GM21786 (cell line): ENCODE data around the gene CFL1.
"Not testable (repeated sequence)": the region's sequence is repeated elsewhere in the genome, so short reads cannot be mapped to it uniquely, and the experiment has no call there.

ENCODE experiments used
- ATAC-seq: cut with Tn5 transposase; IDR thresholded peaks from one replicate; pipeline ENCODE4 v1.9.1; 2021; ENCODE audit not compliant: unreplicated experiment

The CFL1 gene

DNA sequence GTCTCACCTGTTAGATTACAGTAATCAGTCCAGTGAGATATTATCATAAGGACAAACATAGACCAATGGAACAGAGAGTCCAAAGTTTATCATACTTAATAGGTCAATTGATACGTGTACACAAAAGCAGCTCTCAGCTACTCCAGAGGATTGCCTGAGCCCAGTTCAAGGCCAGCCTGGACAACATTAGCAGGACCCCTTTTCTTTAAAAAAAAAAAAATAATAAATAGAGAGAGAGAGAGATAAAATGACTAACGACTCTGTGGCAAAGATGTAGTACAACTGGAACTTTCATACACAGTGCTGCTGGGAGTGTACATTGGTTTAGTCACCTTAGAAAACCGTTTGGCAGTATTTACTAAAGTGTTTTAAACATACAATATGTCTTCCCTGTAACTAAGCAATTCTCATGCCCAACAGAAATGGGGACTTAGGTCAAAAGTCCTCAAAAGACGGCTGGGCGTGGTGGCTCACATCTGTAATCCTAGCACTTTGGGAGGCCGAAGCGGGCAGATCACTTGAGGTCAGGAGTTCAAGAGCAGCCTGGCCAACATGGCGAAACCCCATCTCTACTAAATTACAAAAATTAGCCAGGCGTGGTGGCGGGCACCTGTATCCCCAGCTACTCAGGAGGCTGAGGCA lies 13.6 kb downstream of the CFL1 start:
- ATAC-seq, result no peak

DNA sequence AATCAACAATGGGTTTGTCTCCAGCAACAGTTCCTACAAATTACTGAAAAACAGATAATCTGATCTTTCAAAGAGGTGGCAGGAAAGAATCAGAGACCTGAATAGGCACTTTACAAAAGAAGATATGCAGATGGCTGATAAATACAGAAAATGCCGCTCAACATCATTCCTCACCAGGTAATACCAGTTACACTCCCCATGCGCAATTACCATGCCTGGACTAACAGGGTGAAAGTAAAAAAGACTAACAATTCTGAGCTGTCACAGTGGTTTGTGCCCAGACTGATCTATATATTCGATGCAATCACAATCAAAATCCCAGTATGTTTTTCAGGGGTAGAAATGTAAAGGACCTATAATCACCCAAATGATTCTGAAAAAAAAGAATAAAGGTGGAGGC lies 14.2 kb downstream of the CFL1 start:
- ATAC-seq, result no peak

GRCh38 chr11:65842144-65842543 lies 15.8 kb downstream of the CFL1 start:
- no peak for ATAC-seq

DNA sequence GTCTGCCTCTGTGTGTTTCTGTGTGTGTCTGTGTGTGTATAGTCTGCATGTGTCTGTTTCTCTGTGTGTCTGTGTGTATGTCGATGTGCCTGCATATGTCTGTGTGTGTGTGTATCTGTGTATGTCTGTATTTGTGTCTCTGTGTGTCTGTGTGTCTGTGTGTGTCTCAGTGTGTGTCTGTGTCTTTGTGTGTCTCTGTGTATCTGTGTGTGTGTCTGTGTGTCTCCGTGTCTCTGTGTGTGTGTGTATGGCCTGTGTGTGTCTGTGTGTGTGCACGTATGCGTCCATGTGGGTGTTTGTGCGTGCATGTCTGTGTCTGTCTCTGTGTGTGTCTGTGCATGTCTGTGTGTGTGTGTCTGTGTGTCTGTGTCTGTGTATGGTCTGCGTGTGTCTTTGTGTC lies 23.8 kb downstream of the CFL1 start:
- no peak for ATAC-seq

GRCh38 chr11:65833297-65834030 lies 24.5 kb downstream of the CFL1 start, which contains the start of gene SNX32:
SNX32 (plus strand) TSS chr11:65833963; CDS start chr11:65834066, 103 bp downstream.
- peak; percentile 92 for ATAC-seq

DNA sequence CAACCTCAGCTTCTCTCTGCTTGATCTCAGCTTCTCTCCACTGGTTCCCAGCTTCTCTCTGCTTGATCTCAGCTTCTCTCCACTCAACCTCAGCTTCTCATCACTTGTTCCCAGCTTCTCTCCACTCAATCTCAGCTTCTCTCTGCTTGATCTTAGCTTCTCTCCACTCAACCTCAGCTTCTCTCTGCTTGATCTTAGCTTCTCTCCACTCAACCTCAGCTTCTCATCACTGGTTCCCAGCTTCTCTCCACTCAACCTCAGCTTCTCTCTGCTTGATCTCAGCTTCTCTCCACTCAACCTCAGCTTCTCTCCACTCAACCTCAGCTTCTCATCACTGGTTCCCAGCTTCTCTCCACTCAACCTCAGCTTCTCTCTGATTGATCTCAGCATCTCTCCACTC lies 25.7 kb downstream of the CFL1 start:
- not testable (repeated sequence) for ATAC-seq

- no peak for ATAC-seq
Observed at GRCh38 chr11:65829459-65829858, 28.5 kb downstream of the CFL1 start.

GRCh38 chr11:65826984-65827735 lies 30.8 kb downstream of the CFL1 start:
- no peak for ATAC-seq

- ATAC-seq, result no peak
Observed at GRCh38 chr11:65822776-65823528, 35.0 kb downstream of the CFL1 start.

DNA sequence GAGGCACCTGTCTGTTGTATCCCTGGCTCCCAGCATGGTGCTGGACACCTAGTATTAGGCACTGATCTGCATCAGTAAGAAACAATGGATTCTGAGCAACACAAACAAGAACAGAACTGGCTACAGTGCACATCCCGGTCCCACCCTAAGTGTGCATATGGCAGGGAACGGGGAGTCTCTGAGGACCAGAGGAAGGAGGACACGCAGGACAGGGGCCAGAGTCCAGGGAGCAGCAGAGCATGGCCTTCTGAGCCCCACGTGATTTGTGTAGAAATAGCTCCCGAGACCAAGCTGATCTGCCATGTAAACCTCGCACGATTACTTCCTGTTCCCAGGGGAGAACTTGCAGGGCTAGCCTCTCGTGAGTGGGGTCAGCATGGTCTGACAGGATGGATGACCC lies 36.9 kb downstream of the CFL1 start:
- ATAC-seq, result no peak

- ATAC-seq, result peak; percentile 71
Observed at GRCh38 chr11:65817835-65818680, 39.9 kb downstream of the CFL1 start.

DNA sequence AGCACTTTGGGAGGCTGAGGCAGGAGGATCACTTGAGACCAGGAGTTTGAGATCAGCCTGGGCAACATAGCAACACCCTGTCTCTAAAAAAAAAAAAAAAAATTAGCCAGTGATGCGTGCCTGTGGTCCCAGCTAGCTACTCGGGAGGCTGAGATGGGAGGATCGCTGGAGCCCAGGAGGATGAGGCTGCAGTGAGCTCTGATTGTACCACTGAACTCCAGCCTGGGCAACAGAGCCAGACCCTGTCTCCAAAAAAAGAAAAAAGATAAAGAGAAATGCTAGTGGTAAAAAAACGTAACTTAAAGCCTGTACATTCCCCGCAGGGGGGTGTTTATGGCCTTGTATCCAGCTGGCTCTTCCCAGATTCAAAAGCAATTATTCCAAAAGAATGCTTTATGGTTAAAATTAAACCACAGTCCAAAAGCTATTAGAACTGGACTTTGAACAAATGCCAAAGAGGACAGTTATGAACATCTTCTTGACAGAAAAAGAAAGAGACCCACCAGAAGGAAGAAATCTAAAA lies 40.6 kb downstream of the CFL1 start:
- no peak for ATAC-seq

DNA sequence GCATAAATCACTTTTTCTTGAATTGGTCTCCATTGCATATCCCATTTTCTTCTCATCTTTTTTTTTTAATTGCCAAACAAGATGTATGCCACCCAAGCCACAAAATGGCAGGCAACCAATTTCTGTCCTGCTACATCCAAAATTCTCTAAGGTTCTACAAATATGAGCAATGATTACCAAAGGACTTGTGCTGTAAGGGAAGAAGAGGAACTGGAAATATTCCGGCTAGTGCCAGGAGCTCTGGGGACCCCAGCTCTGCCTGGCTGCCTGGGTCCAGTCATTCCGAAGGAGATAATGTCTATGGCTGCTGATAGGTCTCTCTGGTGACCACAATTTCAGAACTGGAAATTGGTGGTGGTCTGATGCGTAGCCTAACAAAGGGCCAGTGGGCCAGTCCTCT lies 41.3 kb downstream of the CFL1 start:
- no peak for ATAC-seq

- no peak for ATAC-seq
Observed at GRCh38 chr11:65814986-65815565, 42.9 kb downstream of the CFL1 start.

DNA sequence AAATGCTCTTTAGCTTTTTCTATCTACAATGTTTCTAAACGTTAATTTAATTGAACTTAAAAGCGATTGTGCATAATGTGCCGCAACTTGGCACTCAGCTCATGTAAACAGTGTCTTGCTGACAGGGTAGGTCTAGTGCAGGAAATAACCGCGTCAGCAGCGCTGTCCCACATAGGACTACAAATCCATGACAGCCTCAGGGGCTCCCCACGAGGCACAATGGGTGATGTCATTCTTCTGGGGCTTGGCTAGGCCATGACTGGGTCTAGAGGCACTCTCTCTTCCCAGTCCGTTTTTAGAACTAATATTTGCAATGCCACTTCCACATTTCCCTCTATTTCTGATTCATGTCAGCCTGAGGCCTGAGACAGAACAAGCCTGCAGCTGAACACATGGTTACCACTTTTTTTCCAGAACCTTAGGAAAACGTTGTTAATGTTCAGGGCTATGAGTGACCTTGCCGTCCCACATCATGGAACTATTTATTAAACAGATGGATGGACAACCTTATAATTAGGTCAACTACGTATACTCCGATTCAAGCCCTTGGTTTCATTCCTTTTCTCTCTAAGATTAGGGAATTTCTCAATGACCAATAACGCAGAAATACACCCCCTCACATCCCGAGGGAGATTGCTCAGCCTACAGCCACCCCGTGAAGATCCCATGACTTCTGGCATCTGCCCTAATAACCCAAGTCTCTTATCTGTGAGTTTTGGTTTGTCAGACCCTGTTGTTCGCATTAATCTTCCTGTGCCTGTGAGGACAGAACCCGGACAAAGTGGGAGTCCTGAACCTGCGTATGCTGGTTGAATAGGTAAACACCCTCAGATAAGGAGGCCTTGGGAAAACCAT lies 43.6 kb downstream of the CFL1 start:
- ATAC-seq, result no peak

- no peak for ATAC-seq
Observed at GRCh38 chr11:65811764-65812475, 46.1 kb downstream of the CFL1 start.

- no peak for ATAC-seq
Observed at GRCh38 chr11:65810046-65810868, 47.7 kb downstream of the CFL1 start.
